Endothelial cell of hepatic sinusoid (primary cell): ENCODE data around the gene INTS3.
"Not testable (repeated sequence)": the region's sequence is repeated elsewhere in the genome, so short reads cannot be mapped to it uniquely, and the experiment has no call there.

Experiments used
- in situ Hi-C: cut with HindIII; loops from 2 replicates; pipeline ENCODE4 v1.10.0; 2017; ENCODE audit warnings: low sequenced_read_pairs

The INTS3 gene

GRCh38 chr1:153699768-153700167, 28.1 kb upstream of the INTS3 start:
- in situ Hi-C loops: no loop called here

GRCh38 chr1:153705484-153705883, 22.4 kb upstream of the INTS3 start:
- in situ Hi-C loops: no loop called here

- in situ Hi-C loops: no loop called here
Measured at GRCh38 chr1:153711026-153711425, 16.8 kb upstream of the INTS3 start.

- in situ Hi-C loops: not testable (repeated sequence)
Measured at GRCh38 chr1:153716211-153716610, 11.6 kb upstream of the INTS3 start.

GRCh38 chr1:153717330-153717729, 10.5 kb upstream of the INTS3 start:
- in situ Hi-C loops: no loop called here

- in situ Hi-C loops: no loop called here
Measured at GRCh38 chr1:153723687-153724086, 4.2 kb upstream of the INTS3 start.

- in situ Hi-C loops: not testable (repeated sequence)
Measured at GRCh38 chr1:153724634-153725033, 3.2 kb upstream of the INTS3 start.

GRCh38 chr1:153728305-153729066, 636 bp downstream of the INTS3 start:
- in situ Hi-C loops: no loop called here

GRCh38 chr1:153730468-153730988, 2.7 kb downstream of the INTS3 start:
- in situ Hi-C loops: no loop called here

GRCh38 chr1:153733970-153734369, 6.1 kb downstream of the INTS3 start:
- in situ Hi-C loops: no loop called here

GRCh38 chr1:153734396-153735089, 6.7 kb downstream of the INTS3 start:
- in situ Hi-C loops: no loop called here

- in situ Hi-C loops: no loop called here
Measured at GRCh38 chr1:153735090-153735420, 7.2 kb downstream of the INTS3 start.

- in situ Hi-C loops: loop anchor here (5.0 kb wide), 1 partner anchor 55 kb away; no protein-coding TSS in a partner anchor
Measured at GRCh38 chr1:153741986-153742385, 14.1 kb downstream of the INTS3 start.

- in situ Hi-C loops: loop anchor here (5.0 kb wide), 1 partner anchor 55 kb away; no protein-coding TSS in a partner anchor
Measured at GRCh38 chr1:153742411-153743142, 14.7 kb downstream of the INTS3 start.

- in situ Hi-C loops: no loop called here
Measured at GRCh38 chr1:153745417-153745816, 17.6 kb downstream of the INTS3 start.

GRCh38 chr1:153746174-153746573, 18.3 kb downstream of the INTS3 start:
- in situ Hi-C loops: no loop called here

- in situ Hi-C loops: no loop called here
Measured at GRCh38 chr1:153748903-153749302, 21.1 kb downstream of the INTS3 start.

- in situ Hi-C loops: loop anchor here (25.0 kb wide), 1 partner anchor 387 kb away; the partner anchor contains the start of gene S100A9
Measured at GRCh38 chr1:153749408-153750005, 21.7 kb downstream of the INTS3 start.

GRCh38 chr1:153750026-153750995, 22.5 kb downstream of the INTS3 start:
- in situ Hi-C loops: loop anchor here (25.0 kb wide), 1 partner anchor 388 kb away; the partner anchor contains the start of gene S100A9

GRCh38 chr1:153752072-153752471, 24.2 kb downstream of the INTS3 start:
- in situ Hi-C loops: loop anchor here (25.0 kb wide), 1 partner anchor 390 kb away; the partner anchor contains the start of gene S100A9
